ENCODE results near the gene ZNF460. TPM values are rescaled to one million over a fixed set of nuclear protein-coding genes. Genes with fewer than 3 reads are reported as not detected.
"Not testable (repeated sequence)": the region's sequence is repeated elsewhere in the genome, so short reads cannot be mapped to it uniquely, and the experiment has no call there.

ZNF460 gene
- total RNA-seq, 6 experiments from 2014 or later = 17.3 to 39.5 (median 22.2) TPM

GRCh38 chr19:57271280-57271679, 9.0 kb upstream of the ZNF460 start:
- no peak overlapping the region for H3K4me3 Mint-ChIP-seq
- no peak for TF ChIP-seq CTCF (IDR thresholded peaks at IDR 0.05)
- no peak for DNase-seq
- H3K27me3 Mint-ChIP-seq (ENCODE audit: insufficient read depth) = peaks cover 1% of the 10 kb centered on the region
- H3K27ac Mint-ChIP-seq = no peak overlapping the region
- peaks cover 41% of the 10 kb centered on the region for H3K4me1 Mint-ChIP-seq (ENCODE audit: low read depth)
- H3K36me3 Mint-ChIP-seq (ENCODE audit: low read depth) = peaks cover 16% of the 10 kb centered on the region
- no peaks in the 10 kb centered on the region for H3K9me3 Mint-ChIP-seq

GRCh38 chr19:57273014-57273413, 7.3 kb upstream of the ZNF460 start:
- Mint-ChIP-seq H3K4me3 (no peak overlapping the region), H3K9me3 (no peaks in the 10 kb centered on the region), H3K27ac (no peak overlapping the region), H3K27me3 (ENCODE audit: insufficient read depth) (peaks cover 3% of the 10 kb centered on the region), H3K4me1 (ENCODE audit: low read depth) (peaks cover 36% of the 10 kb centered on the region), H3K36me3 (ENCODE audit: low read depth) (peaks cover 8% of the 10 kb centered on the region; the same call in 1 of the 2 replicates)
- no peak for TF ChIP-seq CTCF (IDR thresholded peaks at IDR 0.05)
- DNase-seq = no peak

DNA sequence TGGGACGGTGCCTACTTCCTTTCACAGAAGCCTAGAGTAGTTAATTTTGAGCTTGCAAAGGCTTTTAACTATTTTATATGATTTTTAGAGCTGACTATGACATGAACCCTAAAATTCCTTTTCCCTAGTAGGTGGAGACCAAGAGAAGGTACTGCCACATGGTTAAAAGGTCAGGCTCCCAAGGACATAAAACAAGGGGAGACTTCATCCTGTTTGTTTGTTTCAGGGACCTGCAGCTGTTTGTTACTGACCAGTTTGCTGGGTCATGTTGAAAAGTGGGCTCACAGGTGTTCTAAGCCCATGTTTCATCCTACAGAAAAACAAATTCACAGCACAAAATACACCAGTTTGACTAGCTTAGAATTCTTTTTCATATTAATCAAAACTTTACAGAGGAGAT, 3.9 kb upstream of the ZNF460 start:
- Mint-ChIP-seq H3K9me3 (no peaks in the 10 kb centered on the region), H3K27ac (no peak overlapping the region), H3K4me3 (no peak overlapping the region), H3K4me1 (ENCODE audit: low read depth) (peaks cover 22% of the 10 kb centered on the region), H3K36me3 (ENCODE audit: low read depth) (peaks cover 9% of the 10 kb centered on the region), H3K27me3 (ENCODE audit: insufficient read depth) (peaks cover 3% of the 10 kb centered on the region)
- no peak for DNase-seq
- TF ChIP-seq CTCF (IDR thresholded peaks at IDR 0.05) = no peak

- Mint-ChIP-seq H3K4me3 (peak overlapping the region; percentile 60), H3K36me3 (ENCODE audit: low read depth) (peaks cover 24% of the 10 kb centered on the region), H3K4me1 (ENCODE audit: low read depth) (peaks cover 32% of the 10 kb centered on the region)
- H3K9me3 Mint-ChIP-seq; H3K27me3 Mint-ChIP-seq (ENCODE audit: insufficient read depth); H3K27ac Mint-ChIP-seq: not testable (repeated sequence)
- peak; percentile 84 for DNase-seq
These were observed 1.8 kb upstream of the ZNF460 start for GRCh38 chr19:57278481-57278880.

- no peaks in the 10 kb centered on the region for H3K9me3 Mint-ChIP-seq
- peaks cover 2% of the 10 kb centered on the region for H3K27me3 Mint-ChIP-seq (ENCODE audit: insufficient read depth)
- TF ChIP-seq CTCF (IDR thresholded peaks at IDR 0.05) = peak; percentile 69; the same call in 1 of the 2 replicates
- peak; percentile 90 for DNase-seq
- peaks cover 24% of the 10 kb centered on the region for H3K36me3 Mint-ChIP-seq (ENCODE audit: low read depth)
- H3K4me1 Mint-ChIP-seq (ENCODE audit: low read depth) = peaks cover 32% of the 10 kb centered on the region
- no peak overlapping the region for H3K4me3 Mint-ChIP-seq
- no peak overlapping the region for H3K27ac Mint-ChIP-seq
These were observed 694 bp upstream of the ZNF460 start for GRCh38 chr19:57279418-57280164.

DNA sequence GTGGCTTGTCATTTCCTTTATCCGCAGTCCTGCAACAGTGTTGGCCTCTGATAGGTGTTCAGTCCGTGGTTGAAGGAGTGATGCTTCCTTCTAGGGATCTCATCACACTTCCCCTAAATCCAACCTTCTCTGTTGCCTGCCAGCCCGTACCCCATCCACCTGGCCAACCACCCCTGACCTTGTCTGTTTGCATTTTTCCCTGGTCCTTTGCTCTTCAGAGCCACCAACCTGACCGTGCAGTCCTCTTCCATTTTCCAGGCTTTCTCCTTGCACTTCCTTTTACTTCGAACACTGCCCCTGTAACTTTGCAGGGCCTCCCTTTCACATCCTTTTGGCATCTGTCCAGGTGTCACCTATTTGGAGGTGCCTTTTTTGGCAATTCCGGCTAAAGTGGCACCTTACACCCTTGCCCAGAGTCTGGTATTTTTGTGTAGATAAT, 696 bp downstream of the ZNF460 start:
- H3K4me3 Mint-ChIP-seq = no peak overlapping the region
- DNase-seq = no peak
- no peak overlapping the region for H3K27ac Mint-ChIP-seq
- H3K4me1 Mint-ChIP-seq (ENCODE audit: low read depth) = peaks cover 36% of the 10 kb centered on the region
- TF ChIP-seq CTCF (IDR thresholded peaks at IDR 0.05) = no peak
- peaks cover 33% of the 10 kb centered on the region for H3K36me3 Mint-ChIP-seq (ENCODE audit: low read depth)
- H3K9me3 Mint-ChIP-seq = no peaks in the 10 kb centered on the region
- H3K27me3 Mint-ChIP-seq (ENCODE audit: insufficient read depth) = peaks cover 2% of the 10 kb centered on the region
